Naive thymus-derived CD4-positive, alpha-beta T cell (primary cell): ENCODE data around the gene MAN1C1. TPM values are rescaled to one million over a fixed set of nuclear protein-coding genes. Genes with fewer than 3 reads are reported as not detected.

Experiments used
- ATAC-seq: fragments of 150-1000 bp; cut with Tn5 transposase; 2 replicates; pipeline ENCODE4 v1.10.0; 2021; ENCODE audit warnings: mild to moderate bottlenecking, moderate library complexity
- CTCF ChIA-PET: fragments of 350-600 bp; sonication (Branson Sonifier 250); formaldehyde crosslinking; loops from one replicate; lab custom pipeline; 2021; ENCODE audit warnings: antibody characterized with exemption; lab: Charles Lee
- POLR2A ChIA-PET: fragments of 350-600 bp; sonication (Branson Sonifier 250); formaldehyde crosslinking; loops from one replicate; lab custom pipeline; 2021; ENCODE audit warnings: antibody characterized with exemption, inconsistent platforms; lab: Charles Lee
- DNase-seq, 9 donors: peaks; one replicate each; pipeline versions ENCODE4 v3.0.0 to v3.0.0-alpha.2; 2020 to 2022; ENCODE audit warnings: mixed read lengths in 1 of 9
- H3K27ac ChIP-seq: one replicate; pipeline ENCODE4 v1.7.0; 2013; ENCODE audit warnings: mild to moderate bottlenecking, low read depth, low read length, moderate library complexity
- H3K27me3 ChIP-seq, 2 donors: one replicate each; pipeline ENCODE4 v1.7.0; 2013; ENCODE audit warnings: low read length in 2 of 2, mild to moderate bottlenecking in 2 of 2, moderate library complexity in 2 of 2; ENCODE audit not compliant: control insufficient read depth in 2 of 2, insufficient read depth in 2 of 2
- H3K36me3 ChIP-seq, 3 experiments: 1 replicate in 2 of 3; 2 replicates in 1 of 3; pipeline ENCODE4 v1.7.0; 2013; ENCODE audit warnings: low read length in 3 of 3, mild to moderate bottlenecking in 3 of 3, moderate library complexity in 1 of 3; ENCODE audit not compliant: insufficient read depth in 3 of 3, control insufficient read depth in 2 of 3
- H3K4me1 ChIP-seq, 2 donors: one replicate each; pipeline ENCODE4 v1.7.0; 2013; ENCODE audit warnings: low read length in 2 of 2, mild to moderate bottlenecking in 2 of 2, moderate library complexity in 1 of 2; ENCODE audit not compliant: control insufficient read depth in 2 of 2, insufficient read depth in 2 of 2
- H3K4me3 ChIP-seq: 2 replicates; pipeline ENCODE4 v1.7.0; 2013; ENCODE audit warnings: mild to moderate bottlenecking, low read length
- H3K9me3 ChIP-seq, 3 experiments: 1 replicate in 2 of 3; 2 replicates in 1 of 3; pipeline ENCODE4 v1.7.0; 2013; ENCODE audit warnings: low read length in 3 of 3; ENCODE audit not compliant: control insufficient read depth in 2 of 3
- H3K27ac Mint-ChIP-seq, 9 donors: one replicate each; pipeline ENCODE4 v1.8.0; 2020 to 2022; ENCODE audit warnings: mixed read lengths in 9 of 9, mild to moderate bottlenecking in 8 of 9, moderate library complexity in 5 of 9, inconsistent platforms in 2 of 9
- H3K27me3 Mint-ChIP-seq, 5 donors: one replicate each; pipeline ENCODE4 v1.8.0; 2021 to 2022; ENCODE audit warnings: mixed read lengths in 5 of 5, mild to moderate bottlenecking in 1 of 5
- H3K36me3 Mint-ChIP-seq, 5 donors: one replicate each; pipeline ENCODE4 v1.8.0; 2020 to 2022; ENCODE audit warnings: mixed read lengths in 5 of 5, mild to moderate bottlenecking in 3 of 5, inconsistent platforms in 1 of 5
- H3K4me1 Mint-ChIP-seq, 7 donors: one replicate each; pipeline ENCODE4 v1.8.0; 2020 to 2022; ENCODE audit warnings: mixed read lengths in 7 of 7, mild to moderate bottlenecking in 3 of 7, inconsistent platforms in 1 of 7
- H3K4me3 Mint-ChIP-seq, 10 donors: one replicate each; pipeline ENCODE4 v1.8.0; 2020 to 2022; ENCODE audit warnings: mild to moderate bottlenecking in 10 of 10, mixed read lengths in 10 of 10, moderate library complexity in 6 of 10, inconsistent platforms in 2 of 10
- H3K9me3 Mint-ChIP-seq, 11 donors: one replicate each; pipeline ENCODE4 v1.8.0; 2020 to 2022; ENCODE audit warnings: mixed read lengths in 11 of 11, mild to moderate bottlenecking in 4 of 11, inconsistent platforms in 1 of 11, moderate library complexity in 1 of 11
- intact Hi-C, 2 donors: fragments of 100-400 bp; cut with micrococcal nuclease; formaldehyde crosslinking; loops; one replicate each; pipeline ENCODE4 v1.15.1; 2023
- polyA plus RNA-seq, 2 donors: library from polyadenylated mRNA; unstranded; fragments of 300-500 nt; fragmentation: Illumina TruSeq; gene quantifications; one replicate each; pipeline ENCODE4 v1.2.3, GENCODE V29; 2021
- total RNA-seq, 6 experiments: library from RNA in 5 of 6; stranded (reverse) in 5 of 6; gene quantifications; 1 replicate in 5 of 6; 2 replicates in 1 of 6; pipeline ENCODE4 v1.2.3 and lab custom pipeline; 2021 to 2026

MAN1C1 gene
- total and polyA plus RNA-seq, 7 experiments from 2014 or later = 16.0 to 85.5 (median 61.0) TPM

DNA sequence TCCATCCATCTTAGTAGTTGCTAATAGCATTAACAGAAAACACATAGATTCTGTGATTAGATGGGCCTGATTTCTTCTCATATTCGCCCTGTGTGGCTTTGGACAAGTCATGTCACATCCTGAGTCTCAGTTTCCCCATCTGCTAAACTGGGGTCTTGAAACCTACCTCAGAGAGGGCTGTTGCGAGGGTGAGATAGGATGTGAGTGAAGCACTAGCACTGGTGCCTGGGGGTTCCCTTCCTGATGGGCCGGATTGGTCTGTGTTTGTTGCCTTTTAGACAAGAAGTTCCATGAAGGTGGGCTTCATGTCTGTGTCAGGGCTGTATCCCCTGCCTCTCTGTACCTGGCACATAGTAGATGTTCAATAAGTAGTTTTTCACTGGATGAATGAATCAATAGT is 3.5 kb upstream of the MAN1C1 start:
- H3K27me3 ChIP-seq = peaks cover 0 to 6% of the 10 kb centered on the region in 2 donors
- CTCF ChIA-PET = interaction anchor here (0.6 to 7.2 kb wide), 5 partner anchors 40 to 283 kb away, joined by 3 to 106 read pairs (median 3); no protein-coding TSS in a partner anchor
- H3K9me3 Mint-ChIP-seq = no peaks in the 10 kb centered on the region
- no peaks in the 10 kb centered on the region for H3K36me3 Mint-ChIP-seq
- peaks cover 22 to 48% (median 40%) of the 10 kb centered on the region in 7 donors for H3K4me1 Mint-ChIP-seq
- no peak overlapping the region for H3K4me3 ChIP-seq
- peaks cover 0 to 70% (median 0%) of the 10 kb centered on the region in 5 donors for H3K27me3 Mint-ChIP-seq
- POLR2A ChIA-PET = interaction anchor here (0.7 to 1.8 kb wide), 5 partner anchors 11 to 189 kb away, joined by 3 to 4 read pairs (median 4); partner anchors contain the start of gene SELENON
- peaks cover 0 to 4% (median 0%) of the 10 kb centered on the region in 3 experiments for H3K36me3 ChIP-seq
- H3K27ac ChIP-seq = no peak overlapping the region
- ATAC-seq = no peak
- intact Hi-C loops = no loop called here
- H3K9me3 ChIP-seq = no peaks in the 10 kb centered on the region
- peak overlapping the region in 4 of 9 donors; percentile 6 to 54 (median 30) for H3K27ac Mint-ChIP-seq
- H3K4me1 ChIP-seq = peaks cover 17% of the 10 kb centered on the region in 2 donors
- H3K4me3 Mint-ChIP-seq = no peak overlapping the region
- DNase-seq = no peak

DNA sequence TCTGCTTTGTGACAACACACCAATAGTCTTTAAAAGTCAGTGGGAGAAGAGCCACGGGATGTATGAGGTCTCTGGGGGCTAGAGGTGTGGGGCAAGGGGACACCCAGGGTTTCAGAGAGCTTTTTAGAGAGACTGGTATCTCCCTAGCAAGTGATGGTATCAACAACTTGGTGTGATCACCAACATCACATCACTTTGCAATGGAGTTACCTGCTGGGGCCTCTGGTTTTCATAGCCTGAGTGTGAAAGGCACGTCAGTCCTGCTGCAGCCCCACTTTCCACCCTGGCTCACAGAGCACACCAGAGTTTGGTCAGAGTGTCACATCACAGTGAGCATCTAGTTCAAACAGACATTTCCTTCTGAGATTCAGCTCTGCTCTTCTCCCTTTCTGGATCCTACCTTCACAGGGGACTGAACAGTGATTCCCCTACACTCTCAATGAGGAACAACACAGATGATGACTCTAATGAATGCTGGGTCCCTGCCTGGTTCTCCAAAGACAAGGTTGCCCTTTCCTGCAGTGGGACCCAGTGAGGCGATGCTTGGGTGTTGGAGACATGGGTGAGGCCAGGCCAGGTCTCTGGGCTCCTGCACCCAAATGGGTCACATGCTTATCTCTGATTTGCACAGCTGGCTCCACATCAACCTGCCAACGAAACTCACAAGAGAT is 2.0 kb upstream of the MAN1C1 start:
- Mint-ChIP-seq H3K4me1 (peaks cover 26 to 42% (median 35%) of the 10 kb centered on the region in 7 donors), H3K36me3 (peaks cover 0 to 12% (median 0%) of the 10 kb centered on the region in 5 donors), H3K27me3 (peaks cover 0 to 74% (median 0%) of the 10 kb centered on the region in 5 donors), H3K4me3 (peak overlapping the region; percentile 29 to 99 (median 76)), H3K9me3 (peaks cover 0 to 1% (median 0%) of the 10 kb centered on the region in 11 donors), H3K27ac (peak overlapping the region; percentile 49 to 90 (median 73))
- H3K27me3 ChIP-seq = peaks cover 0 to 2% of the 10 kb centered on the region in 2 donors
- H3K4me1 ChIP-seq = peaks cover 13 to 27% of the 10 kb centered on the region in 2 donors
- no peak overlapping the region for H3K4me3 ChIP-seq
- ATAC-seq = no peak
- CTCF ChIA-PET = interaction anchor here (0.5 to 7.2 kb wide), 6 partner anchors 48 to 196 kb away, joined by 3 to 106 read pairs (median 4); no protein-coding TSS in a partner anchor
- no peak for DNase-seq
- POLR2A ChIA-PET = interaction anchor here (0.6 to 1.8 kb wide), 5 partner anchors 61 to 230 kb away, joined by 3 to 4 read pairs (median 3); partner anchors contain the start of gene SELENON
- no peaks in the 10 kb centered on the region for H3K9me3 ChIP-seq
- peaks cover 0 to 4% (median 0%) of the 10 kb centered on the region in 3 experiments for H3K36me3 ChIP-seq
- H3K27ac ChIP-seq = no peak overlapping the region
- intact Hi-C loops = loop anchor here in 1 of 2 donors (5.0 kb wide), 3 partner anchors 182 to 858 kb away; partner anchors contain the start of genes HMGN2, MACO1 and PAFAH2

DNA sequence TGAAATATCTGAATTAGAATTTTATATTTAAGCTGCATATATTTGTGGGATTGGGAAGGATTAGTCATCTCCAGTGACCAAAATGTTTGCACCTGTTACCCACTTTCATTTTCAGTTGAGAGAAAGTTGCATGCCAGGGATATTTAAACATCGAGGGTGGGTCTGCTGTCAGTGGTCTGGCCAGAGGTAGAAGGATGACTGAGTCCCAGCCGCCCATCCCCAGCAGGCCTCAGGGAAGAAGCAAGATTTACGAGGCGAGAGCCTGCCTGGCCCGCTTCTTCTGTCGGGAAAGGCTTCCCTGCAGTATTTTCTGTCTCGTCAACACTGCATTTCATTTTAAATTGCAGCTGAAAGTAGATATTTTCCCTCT is 1.4 kb upstream of the MAN1C1 start:
- no peak overlapping the region for H3K4me3 ChIP-seq
- DNase-seq = no peak

DNA sequence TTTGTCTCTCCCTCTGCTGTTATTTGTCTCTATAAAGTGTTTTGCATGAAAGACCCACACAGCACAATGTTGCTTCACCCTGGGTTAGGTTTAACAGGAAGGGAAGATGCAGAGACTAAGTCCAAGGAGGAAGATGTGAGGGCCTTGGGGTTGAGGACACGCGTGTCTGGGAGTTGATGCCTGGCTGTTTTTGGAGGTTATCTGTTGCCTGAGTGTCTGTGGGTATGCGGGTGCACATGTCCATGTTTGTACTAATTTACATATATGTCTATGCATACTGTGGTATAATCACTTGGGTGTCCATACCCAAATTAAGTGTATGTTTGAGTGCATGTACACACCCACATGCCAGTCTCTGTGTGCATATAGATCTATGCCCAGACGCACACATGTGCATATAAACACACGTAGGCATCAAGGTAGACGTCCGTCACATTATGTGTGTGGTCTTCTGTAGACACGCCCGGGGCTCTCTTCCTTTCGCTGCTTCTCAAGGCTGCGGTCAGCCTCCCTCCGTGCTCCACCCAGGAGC is 962 bp upstream of the MAN1C1 start:
- ChIA-PET POLR2A (interaction anchor here (0.8 to 10.3 kb wide), 7 partner anchors 18 to 280 kb away, joined by 3 to 81 read pairs (median 7); partner anchors contain the start of gene SELENON), CTCF (interaction anchor here (1.1 kb wide), 1 partner anchor 78 kb away, joined by 4 read pairs; no protein-coding TSS in a partner anchor)
- intact Hi-C loops = loop anchor here in 1 of 2 donors (1.0 to 5.0 kb wide), 6 partner anchors 53 to 857 kb away; partner anchors contain the start of genes HMGN2, MACO1, PAFAH2 and PDIK1L
- Histone ChIP-seq H3K4me3 (peak overlapping the region; percentile 56), H3K9me3 (no peaks in the 10 kb centered on the region), H3K27me3 (no peaks in the 10 kb centered on the region), H3K27ac (peak overlapping the region; percentile 70), H3K4me1 (peaks cover 13 to 37% of the 10 kb centered on the region in 2 donors), H3K36me3 (peaks cover 0 to 4% (median 0%) of the 10 kb centered on the region in 3 experiments)
- H3K4me3 Mint-ChIP-seq = peak overlapping the region; percentile 66 to 99 (median 82)
- DNase-seq = peak in 1 of 9 donors; percentile 29
- H3K27me3 Mint-ChIP-seq = peaks cover 0 to 73% (median 0%) of the 10 kb centered on the region in 5 donors
- peaks cover 0 to 1% (median 0%) of the 10 kb centered on the region in 11 donors for H3K9me3 Mint-ChIP-seq
- no peak for ATAC-seq
- peak overlapping the region; percentile 58 to 93 (median 79) for H3K27ac Mint-ChIP-seq
- peaks cover 34 to 50% (median 41%) of the 10 kb centered on the region in 7 donors for H3K4me1 Mint-ChIP-seq
- peaks cover 0 to 22% (median 5%) of the 10 kb centered on the region in 5 donors for H3K36me3 Mint-ChIP-seq

More for the DNA sequence above, 1.4 kb upstream of the MAN1C1 start:
- H3K4me1 ChIP-seq = peaks cover 13 to 32% of the 10 kb centered on the region in 2 donors
- H3K4me3 Mint-ChIP-seq = peak overlapping the region; percentile 66 to 99 (median 82)
- H3K27ac ChIP-seq = no peak overlapping the region
- H3K27me3 Mint-ChIP-seq = peaks cover 0 to 74% (median 0%) of the 10 kb centered on the region in 5 donors
- H3K27me3 ChIP-seq = no peaks in the 10 kb centered on the region
- intact Hi-C loops = loop anchor here in 1 of 2 donors (5.0 kb wide), 3 partner anchors 183 to 857 kb away; partner anchors contain the start of genes HMGN2, MACO1 and PAFAH2
- no peaks in the 10 kb centered on the region for H3K9me3 ChIP-seq
- H3K36me3 Mint-ChIP-seq = peaks cover 0 to 18% (median under 1%) of the 10 kb centered on the region in 5 donors
- ChIA-PET POLR2A (interaction anchor here (1.0 to 2.6 kb wide), 2 partner anchors 50 to 185 kb away, joined by 3 to 12 read pairs; partner anchors contain the start of gene SELENON), CTCF (interaction anchor here (1.1 to 1.3 kb wide), 3 partner anchors 78 to 182 kb away, joined by 3 to 4 read pairs (median 4); no protein-coding TSS in a partner anchor)
- H3K27ac Mint-ChIP-seq = peak overlapping the region; percentile 58 to 93 (median 79)
- peaks cover 31 to 47% (median 38%) of the 10 kb centered on the region in 7 donors for H3K4me1 Mint-ChIP-seq
- no peak for ATAC-seq
- H3K9me3 Mint-ChIP-seq = peaks cover 0 to 1% (median 0%) of the 10 kb centered on the region in 11 donors
- H3K36me3 ChIP-seq = peaks cover 0 to 4% (median 0%) of the 10 kb centered on the region in 3 experiments

DNA sequence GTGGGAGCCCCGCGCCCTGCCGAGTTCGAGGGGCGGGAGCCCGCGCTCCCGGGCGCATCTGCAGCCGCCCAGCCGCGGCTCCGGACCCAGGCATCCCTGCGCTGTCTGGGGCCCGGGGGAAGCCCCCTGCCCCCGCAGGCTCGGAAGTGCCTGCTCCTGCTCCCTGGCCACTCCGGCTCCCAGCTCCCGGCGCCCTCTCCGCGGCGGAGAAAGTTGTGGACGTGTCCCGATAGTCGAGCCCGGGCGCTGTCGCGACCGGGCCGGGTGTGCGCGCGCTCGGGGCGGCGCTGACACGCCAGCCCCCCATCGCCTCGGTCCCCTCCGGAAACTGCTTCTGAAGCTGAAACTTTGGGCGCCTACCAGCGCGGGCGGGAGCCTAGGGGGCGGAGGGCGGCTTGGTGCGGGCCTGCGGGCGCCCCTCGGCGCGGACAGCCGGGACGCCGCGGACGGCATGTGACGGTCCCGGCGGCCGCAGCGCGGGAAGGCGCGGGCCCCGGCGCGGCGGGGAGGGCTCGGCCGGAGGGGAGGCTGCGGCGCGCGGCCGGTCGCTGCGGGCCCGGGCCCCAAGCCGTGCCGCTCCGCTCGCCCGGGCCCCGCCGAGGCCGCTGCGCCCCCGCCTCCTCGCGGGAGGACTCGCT is 515 bp downstream of the MAN1C1 start:
- ChIA-PET POLR2A (interaction anchor here (0.8 to 10.3 kb wide), 14 partner anchors 9 to 384 kb away, joined by 3 to 81 read pairs (median 6); partner anchors contain the start of gene SELENON), CTCF (no interaction called here)
- H3K9me3 Mint-ChIP-seq = peaks cover 0 to 1% (median 0%) of the 10 kb centered on the region in 11 donors
- H3K27me3 ChIP-seq = no peaks in the 10 kb centered on the region
- DNase-seq = peak in 8 of 9 donors; percentile 23 to 43 (median 40)
- H3K27ac Mint-ChIP-seq = peak overlapping the region in 1 of 9 donors; percentile 32
- H3K4me3 ChIP-seq = peak overlapping the region; percentile 76
- H3K36me3 Mint-ChIP-seq = peaks cover 0 to 33% (median 5%) of the 10 kb centered on the region in 5 donors
- peaks cover 0 to 4% (median 0%) of the 10 kb centered on the region in 3 experiments for H3K36me3 ChIP-seq
- intact Hi-C loops = loop anchor here in 1 of 2 donors (1.0 to 5.0 kb wide), 6 partner anchors 54 to 855 kb away; partner anchors contain the start of genes HMGN2, MACO1, PAFAH2 and PDIK1L
- no peaks in the 10 kb centered on the region for H3K9me3 ChIP-seq
- H3K4me1 Mint-ChIP-seq = peaks cover 41 to 57% (median 48%) of the 10 kb centered on the region in 7 donors
- H3K4me1 ChIP-seq = peaks cover 16 to 37% of the 10 kb centered on the region in 2 donors
- ATAC-seq = no peak
- peak overlapping the region; percentile 84 for H3K27ac ChIP-seq
- H3K27me3 Mint-ChIP-seq = peaks cover 0 to 72% (median 0%) of the 10 kb centered on the region in 5 donors
- peak overlapping the region; percentile 58 to 99 (median 86) for H3K4me3 Mint-ChIP-seq
